NAMALWA (cell line): ENCODE data around the gene TYW1.
"Not testable (repeated sequence)": the region's sequence is repeated elsewhere in the genome, so short reads cannot be mapped to it uniquely, and the experiment has no call there.

Experiments
- DNase-seq: peaks from one replicate; pipeline ENCODE4 v3.0.0-alpha.2; 2015; ENCODE audit warnings: low spot score

The TYW1 gene

GRCh38 chr7:67191002-67191720 lies 194.5 kb downstream of the TYW1 start:
- not testable (repeated sequence) for DNase-seq

- DNase-seq, result not testable (repeated sequence)
Measured at GRCh38 chr7:67192123-67192702, 195.6 kb downstream of the TYW1 start.

- not testable (repeated sequence) for DNase-seq
Measured at GRCh38 chr7:67192889-67193613, 196.4 kb downstream of the TYW1 start.

- not testable (repeated sequence) for DNase-seq
Measured at GRCh38 chr7:67196176-67196575, 199.5 kb downstream of the TYW1 start.

- DNase-seq, result not testable (repeated sequence)
Measured at GRCh38 chr7:67198865-67199526, 202.4 kb downstream of the TYW1 start.

- not testable (repeated sequence) for DNase-seq
Measured at GRCh38 chr7:67205772-67206171, 209.1 kb downstream of the TYW1 start.

- no peak for DNase-seq
Measured at GRCh38 chr7:67206452-67206851, 209.8 kb downstream of the TYW1 start.

GRCh38 chr7:67208656-67209055 lies 212.0 kb downstream of the TYW1 start:
- not testable (repeated sequence) for DNase-seq

GRCh38 chr7:67209256-67209655 lies 212.6 kb downstream of the TYW1 start:
- no peak for DNase-seq

- DNase-seq, result no peak
Measured at GRCh38 chr7:67210567-67210966, 213.9 kb downstream of the TYW1 start.

- not testable (repeated sequence) for DNase-seq
Measured at GRCh38 chr7:67211650-67212330, 215.2 kb downstream of the TYW1 start.

GRCh38 chr7:67213038-67213437 lies 216.4 kb downstream of the TYW1 start:
- not testable (repeated sequence) for DNase-seq

- DNase-seq, result not testable (repeated sequence)
Measured at GRCh38 chr7:67223551-67223950, 226.9 kb downstream of the TYW1 start.

GRCh38 chr7:67226340-67226907 lies 229.8 kb downstream of the TYW1 start:
- DNase-seq, result not testable (repeated sequence)

GRCh38 chr7:67226967-67227366 lies 230.3 kb downstream of the TYW1 start:
- not testable (repeated sequence) for DNase-seq

GRCh38 chr7:67229018-67229417 lies 232.4 kb downstream of the TYW1 start:
- DNase-seq, result not testable (repeated sequence)

- not testable (repeated sequence) for DNase-seq
Measured at GRCh38 chr7:67230029-67230428, 233.4 kb downstream of the TYW1 start.

- DNase-seq, result not testable (repeated sequence)
Measured at GRCh38 chr7:67233506-67233905, 236.9 kb downstream of the TYW1 start.

GRCh38 chr7:67236216-67236615 lies 239.6 kb downstream of the TYW1 start:
- DNase-seq, result not testable (repeated sequence)

- DNase-seq, result not testable (repeated sequence)
Measured at GRCh38 chr7:67242871-67243270, 246.2 kb downstream of the TYW1 start.

- DNase-seq, result not testable (repeated sequence)
Measured at GRCh38 chr7:67248364-67248763, 251.7 kb downstream of the TYW1 start.
